Neural progenitor cell (in vitro differentiated cells): ENCODE measurements around the gene DNAI2.

Experiments used
- CTCF ChIP-seq: fragments of 200-600 bp; sonication (generic); IDR thresholded peaks from 2 replicates; pipeline ENCODE4 v1.5.1; 2017; ENCODE audit warnings: antibody characterized with exemption, mild to moderate bottlenecking
- EZH2 ChIP-seq: fragments of 200-600 bp; sonication (generic); IDR thresholded peaks from 2 replicates; pipeline ENCODE4 v1.6.1; 2017; ENCODE audit warnings: antibody characterized with exemption, mild to moderate bottlenecking, moderate library complexity
- EZH2phosphoT487 ChIP-seq: fragments of 200-600 bp; sonication (generic); IDR thresholded peaks from 2 replicates; pipeline ENCODE4 v1.6.1; 2017; ENCODE audit warnings: antibody characterized with exemption

GRCh38 chr17:74235911-74236371 is 38.1 kb upstream of the DNAI2 start:
- no peak for TF ChIP-seq CTCF
- no peak for TF ChIP-seq EZH2phosphoT487
- no peak for TF ChIP-seq EZH2
